PC-3 (cell line): ENCODE results near the gene GEMIN8. TPM values are rescaled to one million over a fixed set of nuclear protein-coding genes. Genes with fewer than 3 reads are reported as not detected.
A peak's percentile ranks its signal among the peaks of the same experiment; 100 is the strongest.

Experiments
- ATAC-seq: fragments of 200-7000 bp; cut with Tn5 transposase; 2 replicates; pipeline ENCODE4 v1.9.1; 2020; ENCODE audit warnings: mild to moderate bottlenecking, moderate library complexity
- Bru-seq: library from RNA; stranded (reverse); fragments of 400-500 nt; gene quantifications from one replicate; lab custom pipeline; 2021; lab: Mats Ljungman, UMichigan
- BruChase-seq, 2 experiments: library from RNA; stranded (reverse); fragments of 400-500 nt; gene quantifications; one replicate each; lab custom pipeline; 2021; lab: Mats Ljungman, UMichigan
- BruUV-seq: library from RNA; stranded (reverse); fragments of 400-500 nt; replicated peaks from 2 replicates; lab custom pipeline; 2021; lab: Mats Ljungman, UMichigan
- CTCF ChIA-PET: fragments of 300-600 bp; sonication (Branson Sonifier 250); formaldehyde crosslinking; loops from one replicate; lab custom pipeline; 2022; ENCODE audit warnings: antibody characterized with exemption; lab: Charles Lee
- POLR2A ChIA-PET: fragments of 300-600 bp; sonication (Branson Sonifier 250); formaldehyde crosslinking; loops from one replicate; lab custom pipeline; 2022; ENCODE audit warnings: antibody characterized with exemption; ENCODE audit not compliant: unreplicated experiment; lab: Charles Lee
- DNase-seq: peaks from one replicate; pipeline ENCODE4 v3.0.0-alpha.2; 2015
- H2AFZ ChIP-seq: fragments of 300-600 bp; sonication (generic); 2 replicates; pipeline ENCODE4 v1.6.0; 2016; ENCODE audit warnings: antibody characterized with exemption, low read length
- H3F3A ChIP-seq: fragments of 300-600 bp; sonication (generic); one replicate; pipeline ENCODE4 v1.6.0; 2017; ENCODE audit warnings: antibody characterized with exemption, low read length, control low read depth, mild to moderate bottlenecking; ENCODE audit not compliant: unreplicated experiment
- H3K27ac ChIP-seq: fragments of 300-600 bp; sonication (generic); 2 replicates; pipeline ENCODE4 v1.5.1; 2016; ENCODE audit warnings: mild to moderate bottlenecking, low read length
- H3K27me3 ChIP-seq: fragments of 300-600 bp; sonication (generic); 2 replicates; pipeline ENCODE4 v1.6.1; 2016; ENCODE audit warnings: low read length, mixed read lengths
- H3K36me3 ChIP-seq: fragments of 300-600 bp; sonication (generic); 2 replicates; pipeline ENCODE4 v1.6.1; 2016; ENCODE audit warnings: low read depth, mixed run types, low read length, mixed read lengths
- H3K4me1 ChIP-seq: fragments of 300-600 bp; sonication (generic); 2 replicates; pipeline ENCODE4 v1.5.1; 2016; ENCODE audit warnings: low read length; ENCODE audit not compliant: insufficient read depth
- H3K4me2 ChIP-seq: fragments of 300-600 bp; sonication (generic); 2 replicates; pipeline ENCODE4 v1.6.0; 2016; ENCODE audit warnings: low read length
- H3K4me3 ChIP-seq: fragments of 300-600 bp; sonication (generic); 2 replicates; pipeline ENCODE4 v1.5.1; 2016; ENCODE audit warnings: mild to moderate bottlenecking, low read length, mixed read lengths
- H3K79me2 ChIP-seq: fragments of 300-600 bp; sonication (generic); 2 replicates; pipeline ENCODE4 v1.6.1; 2017; ENCODE audit warnings: low read length, mixed read lengths
- H3K9ac ChIP-seq: fragments of 300-600 bp; sonication (generic); 2 replicates; pipeline ENCODE4 v1.6.0; 2016; ENCODE audit warnings: mild to moderate bottlenecking, low read length
- H3K9me2 ChIP-seq: fragments of 300-600 bp; sonication (generic); replicated peaks from 2 replicates; pipeline ENCODE4 v1.6.1; 2016; ENCODE audit warnings: mixed run types, low read length, mixed read lengths
- H3K9me3 ChIP-seq: fragments of 300-600 bp; sonication (generic); 2 replicates; pipeline ENCODE4 v1.6.1; 2016; ENCODE audit warnings: low read length, mixed read lengths
- H4K20me1 ChIP-seq: fragments of 300-600 bp; sonication (generic); 2 replicates; pipeline ENCODE4 v1.6.1; 2016; ENCODE audit warnings: low read length, mixed read lengths
- CTCF ChIP-seq: fragments of 300-600 bp; sonication (generic); conservative IDR thresholded peaks from 2 replicates; pipeline ENCODE4 v1.5.1; 2017; ENCODE audit warnings: antibody characterized with exemption, low read depth, mild to moderate bottlenecking, low read length
- EZH2 ChIP-seq: fragments of 300-600 bp; sonication (generic); IDR thresholded peaks from one replicate; pipeline ENCODE4 v1.6.1; 2017; ENCODE audit warnings: antibody characterized with exemption, mild to moderate bottlenecking, low read length; ENCODE audit not compliant: unreplicated experiment
- EZH2phosphoT487 ChIP-seq: fragments of 300-600 bp; sonication (generic); IDR thresholded peaks from 2 replicates; pipeline ENCODE4 v1.6.1; 2018; ENCODE audit warnings: mild to moderate bottlenecking, antibody characterized with exemption, low read length, borderline replicate concordance
- intact Hi-C: fragments of 100-400 bp; cut with micrococcal nuclease; formaldehyde crosslinking; loops from 2 replicates; pipeline ENCODE4 v1.9.0; 2023
- long read RNA-seq: library from polyadenylated mRNA; unstranded; transcript quantifications from one replicate; pipeline ENCODE4 v2.0.0, GENCODE V29; 2021; ENCODE audit not compliant: unreplicated experiment
- total RNA-seq: library from RNA; depleted of rRNA; stranded (reverse); fragments of >200 nt; gene quantifications from 2 replicates; pipeline ENCODE4 v1.2.3, GENCODE V29; 2014; rRNA removed

Gene GEMIN8
- total RNA-seq: 6.3 and 8.3 TPM in 2 replicates
- Bru-seq, nascent RNA: percentile 59 among the genes with signal in this experiment
- BruChase-seq, experiment 1, labeled RNA remaining after a 6-hour chase: percentile 48 among the genes with signal in this experiment
- percentile 58 among the genes with signal in this experiment for BruChase-seq, experiment 2, labeled RNA remaining after a 2-hour chase
- long read RNA-seq, partial matches to known transcripts: 4 of 11 reads
- long read RNA-seq, other reads (novel, unspliced or antisense): 6 of 11 reads

- Histone ChIP-seq H3K4me3 (peak within 1 kb of the TSS; percentile 77), H3K4me2 (peak within 1 kb of the TSS; percentile 91), H4K20me1 (no peaks in the 10 kb centered on the region), H3K9me2 (no peaks in the 10 kb centered on the region), H3K4me1 (peaks cover 46% of the 10 kb centered on the region), H3K9me3 (no peaks in the 10 kb centered on the region), H3K27me3 (no peaks in the 10 kb centered on the region), H3K36me3 (no peaks in the 10 kb centered on the region), H3K9ac (peak within 1 kb of the TSS; percentile 97), H3K79me2 (peaks cover 21% of the 10 kb centered on the region), H3K27ac (peak within 1 kb of the TSS; percentile 98), H2AFZ (peak within 1 kb of the TSS; percentile 71), H3F3A (no peaks in the 10 kb centered on the region)
- ATAC-seq (peak; percentile 73), DNase-seq (peak; percentile 88)
- CTCF ChIA-PET: no interaction called here
- intact Hi-C loops: loop anchor here (1.0 to 5.0 kb wide), 2 partner anchors 97 to 134 kb away; no protein-coding TSS in a partner anchor
- no TSS peak for BruUV-seq
- TF ChIP-seq EZH2 (no peak), CTCF (no peak), EZH2phosphoT487 (no peak)
- POLR2A ChIA-PET: interaction anchor here (0.5 to 1.0 kb wide), 3 partner anchors 89 to 304 kb away, joined by 3 to 4 read pairs (median 4); partner anchors contain the start of genes OFD1 and TRAPPC2
These were observed at the start of gene GEMIN8 for GRCh38 chrX:14029425-14030173. GEMIN8 (minus strand) TSS chrX:14029892; CDS start chrX:14021478, 8,414 bp downstream.

- intact Hi-C loops: no loop called here
- H3K4me3 ChIP-seq: no peak overlapping the region
- no peak for ATAC-seq
- no peaks in the 10 kb centered on the region for H3K36me3 ChIP-seq
- no TSS peak for BruUV-seq
- POLR2A ChIA-PET: no interaction called here
- TF ChIP-seq EZH2phosphoT487 (no peak), EZH2 (no peak), CTCF (no peak)
- CTCF ChIA-PET: no interaction called here
- H2AFZ ChIP-seq: no peak overlapping the region
- no peaks in the 10 kb centered on the region for H3K9me2 ChIP-seq
- H3K9me3 ChIP-seq: no peaks in the 10 kb centered on the region
- no peak overlapping the region for H3K4me2 ChIP-seq
- DNase-seq: no peak
- H4K20me1 ChIP-seq: no peaks in the 10 kb centered on the region
- H3K9ac ChIP-seq: no peak overlapping the region
- H3K4me1 ChIP-seq: no peaks in the 10 kb centered on the region
- H3K27ac ChIP-seq: no peak overlapping the region
- no peaks in the 10 kb centered on the region for H3K79me2 ChIP-seq
- H3K27me3 ChIP-seq: peaks cover 31% of the 10 kb centered on the region; the same call in 1 of the 2 replicates
- H3F3A ChIP-seq: no peaks in the 10 kb centered on the region
These were observed 46.9 kb upstream of the GEMIN8 start for GRCh38 chrX:14076639-14077038.
